Body of pancreas (tissue), 4 donors: Measurements from ENCODE around the gene SLC13A4.

Source experiments
- CTCF ChIP-seq, 7 experiments: fragments of 450-650 bp in 4 of 7; fragments of 200-600 bp in 3 of 7; sonication (generic) in 3 of 7; IDR thresholded peaks; one replicate each; pipeline ENCODE4 v1.5.1; 2016 to 2019; ENCODE audit warnings: antibody characterized with exemption in 7 of 7
- POLR2A ChIP-seq, 3 donors: fragments of 450-650 bp; IDR thresholded peaks; one replicate each; pipeline ENCODE4 v1.6.1; 2016; ENCODE audit warnings: antibody characterized with exemption in 3 of 3, mild to moderate bottlenecking in 2 of 3

GRCh38 chr7:135719688-135720087 lies 8.3 kb downstream of the SLC13A4 start:
- TF ChIP-seq CTCF (IDR thresholded peaks at IDR 0.05) (no peak), POLR2A (IDR thresholded peaks at IDR 0.05) (no peak)
